ENCODE results near the gene RASL10B.

Gene RASL10B

DNA sequence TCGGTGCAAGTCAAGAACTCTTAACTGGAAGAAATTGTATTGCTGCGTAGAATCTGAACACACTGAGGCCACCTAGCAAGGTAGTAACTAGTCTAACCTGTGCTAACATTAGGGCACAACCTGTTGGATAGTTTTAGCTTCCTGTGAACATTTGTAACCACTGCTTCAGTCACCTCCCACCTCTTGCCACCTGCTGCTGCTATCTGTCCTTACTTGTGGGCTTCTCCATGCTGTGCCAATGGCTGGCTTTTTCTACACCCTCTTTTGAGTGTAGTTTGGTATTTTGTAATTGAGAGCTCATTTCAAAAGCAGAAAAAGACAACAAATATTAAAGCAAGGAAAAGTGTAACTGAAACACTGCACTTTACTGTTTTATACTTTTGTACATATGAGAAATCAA, 7.7 kb upstream of the RASL10B start:
- no peak for DNase-seq

DNA sequence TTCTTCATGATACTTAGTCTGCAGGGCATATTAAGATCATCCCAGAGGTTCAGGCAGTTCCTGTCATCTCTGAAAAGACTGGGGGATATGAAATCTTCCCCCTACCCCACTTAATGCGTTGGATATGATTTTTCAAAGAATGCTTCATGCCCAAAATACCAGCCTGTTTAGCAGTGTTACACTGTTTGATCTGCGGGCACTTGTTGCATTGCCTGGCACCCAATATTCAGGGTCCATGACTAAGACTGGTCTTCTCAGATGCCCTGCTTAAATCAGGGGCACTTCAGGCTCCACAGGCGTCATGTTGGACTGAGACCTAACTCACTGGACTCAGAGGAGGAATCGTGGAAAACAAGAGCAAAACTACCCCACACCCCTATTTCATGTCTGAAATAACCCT, 6.4 kb upstream of the RASL10B start:
- no peak for DNase-seq

DNA sequence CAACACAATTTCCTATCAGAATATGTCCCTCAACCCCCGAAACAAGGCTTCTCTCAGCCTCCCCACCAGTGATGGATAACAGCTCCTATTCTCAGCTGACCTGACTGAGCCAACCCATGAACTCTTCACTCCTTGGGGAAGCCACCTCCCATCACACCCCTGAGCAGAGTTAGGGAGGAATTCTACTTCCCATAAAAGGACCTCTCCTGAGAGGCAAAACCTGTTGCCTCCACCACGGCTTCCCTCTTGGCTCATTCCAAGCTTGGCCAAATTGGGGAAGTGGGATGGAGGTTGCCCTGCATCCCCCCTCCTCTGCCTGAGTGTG, 5.7 kb upstream of the RASL10B start:
- no peak for DNase-seq

DNA sequence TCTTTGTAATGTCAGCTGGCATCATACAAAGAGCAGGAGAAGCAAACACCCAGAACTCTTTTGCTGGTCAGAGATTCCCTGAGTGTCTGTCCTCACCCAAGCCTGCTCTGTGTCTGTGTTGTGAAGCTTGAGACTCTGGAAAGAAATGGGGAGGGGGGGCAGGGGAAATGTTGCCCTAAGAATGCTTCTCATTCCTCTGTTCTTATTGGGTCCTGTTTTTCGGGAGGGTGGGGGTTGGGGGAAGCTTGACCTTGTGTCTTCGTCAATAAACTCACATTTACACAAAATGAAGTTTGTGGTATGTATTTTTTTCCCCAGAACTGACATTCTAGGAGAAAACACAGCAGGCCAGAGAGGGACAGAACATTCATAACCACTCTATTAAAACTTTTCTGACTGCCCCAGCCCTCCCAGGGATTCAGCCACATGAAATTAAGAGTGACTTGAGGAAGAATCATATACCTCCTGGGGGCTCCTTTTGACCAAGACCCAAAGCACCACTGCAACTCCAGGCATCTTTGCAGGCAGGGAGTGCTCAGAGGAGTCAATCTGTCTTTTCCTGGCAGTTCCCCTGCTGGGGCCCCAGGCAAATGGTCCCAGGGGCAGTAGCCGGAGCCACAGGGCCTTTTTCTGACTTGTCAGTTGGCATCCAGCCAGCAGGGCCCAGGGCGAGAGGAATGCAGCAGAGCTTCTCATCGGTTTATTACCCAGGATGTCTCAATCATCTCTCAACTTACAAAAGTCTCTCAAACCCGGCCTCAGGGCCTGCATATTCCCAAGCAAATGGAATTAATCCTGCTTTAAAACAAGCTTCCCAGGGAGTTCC, 5.1 kb upstream of the RASL10B start:
- no peak for DNase-seq

DNA sequence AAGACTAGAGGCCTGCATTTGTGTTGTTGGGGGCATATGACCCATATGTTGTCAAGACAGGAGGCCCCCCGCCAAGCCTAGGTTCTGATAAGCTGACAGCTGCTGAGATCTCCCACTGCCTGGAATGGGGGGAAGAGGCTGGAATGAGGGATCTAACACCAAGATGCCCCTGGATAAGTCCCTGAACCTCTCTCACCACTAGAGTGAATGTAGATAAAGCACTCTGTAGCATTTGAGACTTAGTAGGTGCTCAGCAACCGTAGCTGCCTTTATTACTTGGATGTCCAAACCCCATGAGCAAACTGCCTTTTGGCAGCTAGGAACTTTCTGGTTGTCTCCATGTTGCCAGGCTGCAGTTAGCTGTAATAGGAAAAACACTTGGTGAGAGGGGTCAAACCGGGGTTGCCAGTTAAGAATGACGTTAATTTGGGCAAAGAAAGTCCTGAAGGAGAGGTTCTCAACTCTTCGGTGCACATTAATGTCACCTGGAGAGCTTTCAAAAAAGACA, 4.4 kb upstream of the RASL10B start:
- no peak for DNase-seq

DNA sequence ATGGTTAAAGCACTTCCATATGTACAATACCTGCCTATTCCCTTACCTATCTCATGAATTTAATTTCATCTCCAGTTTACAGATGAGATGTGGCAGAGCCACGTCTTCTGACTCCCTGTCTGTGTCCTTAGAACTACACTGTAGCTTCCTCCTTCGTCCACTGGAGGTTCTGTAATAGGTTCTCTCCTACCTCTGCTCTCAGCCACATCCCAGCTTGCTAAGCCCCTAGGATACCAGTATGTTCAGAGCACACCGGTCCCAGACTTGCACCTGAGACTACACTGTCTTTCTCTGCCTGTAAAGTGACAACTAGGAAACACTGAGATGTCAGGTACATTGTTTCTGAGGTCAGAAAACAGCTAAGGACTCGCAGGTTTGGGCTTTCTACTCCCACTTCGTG, 3.8 kb upstream of the RASL10B start:
- DNase-seq = no peak

DNA sequence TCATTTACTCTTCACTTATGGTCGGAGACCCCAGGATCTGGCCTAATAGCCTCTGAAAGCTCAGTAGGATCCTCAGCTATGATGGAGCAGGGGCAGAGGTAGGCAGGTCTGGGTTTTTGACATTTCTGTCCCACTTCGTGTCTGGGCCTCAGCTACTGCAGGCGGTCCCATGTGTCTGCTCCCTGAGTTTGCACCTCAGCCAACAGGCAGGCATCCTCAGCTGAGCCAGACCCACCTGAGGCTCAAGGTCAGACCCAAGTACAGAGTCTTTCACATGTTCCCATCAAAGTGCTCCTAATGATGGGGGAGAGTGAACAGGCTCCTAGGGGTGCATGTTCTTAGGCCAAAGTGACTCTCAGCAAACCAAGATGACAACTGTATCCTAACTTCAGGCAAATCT, 2.9 kb upstream of the RASL10B start:
- DNase-seq = no peak

DNA sequence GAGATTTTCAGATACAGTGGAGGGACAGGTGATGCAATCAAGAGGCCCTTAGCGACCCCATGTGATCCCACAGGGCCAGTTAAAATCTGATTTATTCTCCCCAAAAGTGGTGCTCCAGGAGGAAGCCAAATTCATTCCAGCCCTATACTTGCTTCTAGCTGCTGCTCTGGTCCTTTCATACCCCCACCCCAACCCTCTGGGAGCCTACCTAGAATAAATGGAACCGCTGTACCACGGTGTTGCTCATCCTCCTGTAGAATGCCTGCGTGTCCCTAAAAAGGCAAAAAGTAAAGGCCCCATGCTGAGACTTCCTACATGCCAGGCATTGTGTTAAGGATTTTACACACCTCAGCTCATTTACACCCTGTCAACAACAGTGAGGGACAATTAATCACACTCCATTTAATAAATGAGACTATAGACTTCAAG, 2.0 kb upstream of the RASL10B start:
- no peak for DNase-seq

DNA sequence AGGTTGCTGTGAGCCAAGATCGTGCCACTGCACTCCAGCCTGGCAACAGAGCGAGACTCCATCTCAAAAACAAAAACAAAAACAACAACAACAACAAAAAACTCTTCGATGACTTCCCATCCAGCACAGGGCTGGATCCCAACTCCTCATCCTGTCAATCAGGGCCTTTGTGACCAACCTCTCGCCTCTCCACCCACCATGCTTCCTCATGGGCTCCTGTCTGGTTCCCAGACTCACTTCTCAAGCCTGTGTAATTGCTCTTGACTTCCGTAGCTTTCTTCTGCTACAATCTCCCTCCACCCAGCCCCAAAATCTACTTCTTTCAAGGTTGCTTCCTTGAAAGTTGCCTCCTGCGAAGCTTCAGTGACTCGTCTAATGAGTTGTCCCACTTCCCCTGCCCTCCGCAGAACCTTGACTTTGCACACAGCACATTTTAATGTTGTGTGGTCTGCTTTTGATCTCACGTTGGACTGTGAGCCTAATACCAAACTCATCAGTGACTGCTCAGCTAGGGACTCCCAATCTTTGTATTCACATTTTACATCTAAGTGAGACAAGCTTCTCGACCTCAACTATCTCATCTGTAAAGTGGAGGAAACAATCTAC, 936 bp upstream of the RASL10B start:
- DNase-seq = no peak

DNA sequence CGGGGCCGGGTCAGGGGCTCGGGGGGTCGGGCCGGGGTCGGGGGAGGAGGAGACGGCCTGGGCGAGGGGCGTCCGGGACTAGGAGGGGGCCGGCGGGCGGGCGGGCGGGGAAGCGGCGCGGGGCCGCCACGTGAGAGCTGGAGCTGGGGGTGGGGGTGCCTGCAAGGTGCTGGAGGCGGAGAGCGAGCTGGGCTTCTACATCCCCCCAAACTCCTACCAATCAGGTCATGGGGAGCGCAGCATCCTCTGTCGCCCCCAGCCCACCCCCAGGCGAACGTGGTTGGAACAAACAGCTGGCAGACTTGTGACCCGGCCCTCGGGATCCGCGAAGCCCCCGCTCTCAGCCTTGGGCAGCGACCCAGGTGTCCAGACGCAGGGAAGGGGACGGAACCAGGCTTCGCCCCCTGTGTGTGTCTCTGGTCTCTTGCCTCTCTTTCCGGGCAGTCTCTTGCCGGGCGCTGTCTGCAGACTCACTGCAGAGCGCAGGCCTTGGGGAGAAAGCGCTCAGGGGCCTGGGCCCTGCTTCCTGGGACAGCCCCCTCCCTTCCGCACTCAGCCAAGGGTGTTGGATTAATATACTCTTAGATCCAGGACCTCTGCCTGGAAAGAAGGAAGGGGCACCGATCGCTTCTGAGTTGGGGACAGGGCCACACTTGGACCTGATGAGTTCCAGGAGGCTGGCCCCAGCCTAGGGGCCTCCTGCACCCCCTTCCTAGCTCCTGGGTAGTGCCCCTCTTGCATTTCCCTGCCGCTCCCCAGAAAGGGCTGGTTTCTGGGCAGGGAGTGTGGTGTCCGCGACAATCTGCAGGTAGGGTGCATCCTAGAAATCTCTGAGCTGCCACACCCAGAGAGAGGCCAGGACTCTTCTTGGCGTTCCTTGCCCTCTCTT, 722 bp downstream of the RASL10B start:
- no peak for DNase-seq

DNA sequence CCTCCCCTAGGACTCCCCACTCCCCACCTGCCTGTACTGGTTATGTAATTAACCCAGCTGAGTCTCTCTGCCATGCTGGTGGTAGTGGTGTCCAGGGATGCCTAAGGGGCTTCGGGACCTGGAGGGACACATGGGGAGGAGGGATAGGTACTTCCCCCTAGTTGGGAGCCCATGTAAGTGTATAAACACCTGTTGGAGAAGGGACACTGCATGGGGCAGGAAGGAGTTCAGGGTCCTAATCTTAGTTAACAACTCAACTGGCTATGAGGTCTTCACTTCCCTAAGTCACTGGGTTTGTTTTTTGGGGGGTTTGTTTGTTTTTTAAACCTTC, 1.3 kb downstream of the RASL10B start:
- DNase-seq = no peak

DNA sequence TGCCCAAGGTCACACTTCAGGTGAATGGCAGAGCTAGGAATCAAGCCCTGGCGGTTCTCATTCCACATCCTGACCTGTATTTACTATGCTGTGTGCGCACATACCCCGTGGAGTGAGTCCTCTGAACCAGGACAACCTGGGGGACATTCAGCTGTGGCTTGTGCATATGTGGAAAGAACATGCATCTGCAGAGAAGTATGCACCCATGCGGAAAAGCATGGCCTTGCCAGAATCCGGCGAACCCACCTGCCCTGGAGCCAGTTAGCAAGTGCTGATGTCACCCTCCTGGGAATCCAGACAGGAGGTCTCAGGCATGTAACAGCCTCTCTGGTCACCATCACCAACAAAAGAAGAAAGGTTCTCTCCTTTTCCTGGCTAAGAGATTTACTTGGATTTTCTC, 1.9 kb downstream of the RASL10B start:
- no peak for DNase-seq

DNA sequence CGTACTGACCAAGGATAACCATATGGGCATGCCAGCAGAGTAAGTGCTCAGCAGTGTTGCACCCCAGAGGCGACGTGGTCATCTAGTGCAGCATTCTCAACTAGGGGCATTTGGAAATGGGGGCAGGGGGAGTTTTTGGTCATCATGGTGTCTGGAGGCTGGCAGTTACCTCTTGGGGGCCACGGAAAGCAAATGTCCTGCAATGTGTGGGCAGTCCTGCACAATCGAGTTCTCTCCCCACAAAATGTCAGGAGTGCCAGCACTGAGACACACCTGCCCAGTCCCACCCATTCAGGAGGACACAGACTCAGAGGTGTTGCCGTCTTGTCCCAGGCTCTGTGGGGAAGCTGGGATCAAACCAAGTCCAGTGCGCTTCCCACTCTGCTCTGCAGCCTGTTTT, 3.0 kb downstream of the RASL10B start:
- no peak for DNase-seq

DNA sequence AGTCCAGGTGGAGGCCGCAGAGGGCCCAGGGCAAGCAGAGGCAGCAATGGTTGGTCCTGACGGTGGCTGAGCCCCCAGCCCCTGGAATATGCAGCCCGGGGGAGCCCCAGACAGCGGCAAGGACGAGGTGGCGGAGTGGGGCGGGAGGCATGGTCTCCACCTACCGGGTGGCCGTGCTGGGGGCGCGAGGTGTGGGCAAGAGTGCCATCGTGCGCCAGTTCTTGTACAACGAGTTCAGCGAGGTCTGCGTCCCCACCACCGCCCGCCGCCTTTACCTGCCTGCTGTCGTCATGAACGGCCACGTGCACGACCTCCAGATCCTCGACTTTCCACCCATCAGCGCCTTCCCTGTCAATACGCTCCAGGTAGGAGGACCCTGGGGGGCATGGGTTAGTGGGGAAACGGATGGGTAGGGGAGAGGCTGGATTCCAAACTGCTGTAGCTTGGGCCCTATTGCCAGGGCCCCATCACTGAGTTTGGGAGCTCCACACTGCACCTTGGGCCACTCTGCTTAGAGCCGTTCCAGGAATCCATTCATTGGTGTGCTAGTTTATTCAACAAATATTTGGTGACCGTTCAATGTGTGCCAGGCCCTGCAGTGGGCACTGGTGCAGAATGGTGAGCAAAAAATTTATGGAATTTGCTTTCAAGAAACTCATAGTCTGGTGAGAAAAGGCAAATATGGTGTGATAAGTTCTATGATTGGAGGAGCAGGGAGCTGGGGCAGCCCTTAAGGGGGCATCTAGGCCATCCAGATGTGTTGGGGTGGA, 3.8 kb downstream of the RASL10B start:
- DNase-seq = no peak

DNA sequence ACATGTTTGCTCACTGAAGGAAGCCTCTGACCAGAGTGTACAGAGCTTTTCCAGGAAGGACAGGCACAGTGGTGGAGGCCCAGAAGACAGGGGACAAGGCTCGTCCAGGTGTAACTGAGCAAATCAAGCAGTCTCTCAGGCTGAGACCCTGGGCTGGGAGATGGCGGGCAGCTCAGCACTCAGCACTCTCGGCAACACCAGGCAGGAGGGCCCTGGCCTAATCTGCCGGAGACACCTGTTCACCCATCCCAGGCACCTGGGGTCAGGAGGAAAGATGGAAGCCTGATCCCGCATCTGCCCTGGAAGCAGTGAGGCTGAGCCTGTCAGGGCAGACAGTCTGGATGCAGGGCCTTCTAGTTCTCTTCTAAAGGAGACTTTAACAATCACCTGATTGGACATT, 4.8 kb downstream of the RASL10B start:
- no peak for DNase-seq

DNA sequence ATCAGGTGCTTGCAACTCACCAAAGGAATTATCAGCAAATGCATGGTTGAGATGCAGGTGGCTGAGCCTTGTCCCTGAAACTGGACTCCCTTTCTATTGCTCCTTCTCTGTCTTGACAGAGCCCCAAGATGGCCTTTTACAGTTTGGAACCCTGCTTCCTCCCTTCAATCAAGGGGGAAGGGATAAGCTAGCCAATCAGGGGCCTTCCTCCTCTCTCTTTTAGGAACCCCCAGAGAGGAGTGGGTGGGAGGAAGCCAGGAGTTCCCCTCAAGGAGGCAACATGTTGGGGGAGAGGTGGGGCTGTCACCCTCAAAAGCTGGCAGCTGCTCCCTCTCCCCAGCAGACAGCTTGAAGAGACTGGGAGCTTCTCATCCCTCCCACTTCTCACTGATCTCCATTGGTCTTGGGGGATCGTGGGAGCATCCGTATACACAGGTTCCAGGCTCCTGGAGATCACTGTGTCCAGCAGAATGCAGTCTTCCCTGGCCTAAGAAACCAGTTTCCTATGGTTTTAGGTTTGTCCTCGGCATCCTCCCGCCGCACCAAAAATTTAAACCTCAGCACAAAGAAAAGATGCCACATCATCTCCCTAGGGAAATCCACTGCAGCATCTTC, 7.2 kb downstream of the RASL10B start:
- no peak for DNase-seq

DNA sequence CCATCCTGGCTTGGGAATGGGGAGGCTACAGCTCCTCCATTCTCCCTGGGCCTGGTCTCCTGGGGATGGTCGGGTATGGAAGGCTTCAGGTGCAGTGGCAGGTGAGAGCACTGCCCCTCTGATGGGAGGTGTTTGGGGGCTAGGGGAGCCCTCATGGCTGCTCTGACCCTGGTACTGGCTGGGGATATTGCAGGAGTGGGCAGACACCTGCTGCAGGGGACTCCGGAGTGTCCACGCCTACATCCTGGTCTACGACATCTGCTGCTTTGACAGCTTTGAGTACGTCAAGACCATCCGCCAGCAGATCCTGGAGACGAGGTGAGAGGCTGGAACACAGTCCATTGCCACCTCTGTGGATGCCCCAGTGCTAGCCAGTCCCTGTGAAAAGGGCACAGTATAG, 8.8 kb downstream of the RASL10B start:
- no peak for DNase-seq

DNA sequence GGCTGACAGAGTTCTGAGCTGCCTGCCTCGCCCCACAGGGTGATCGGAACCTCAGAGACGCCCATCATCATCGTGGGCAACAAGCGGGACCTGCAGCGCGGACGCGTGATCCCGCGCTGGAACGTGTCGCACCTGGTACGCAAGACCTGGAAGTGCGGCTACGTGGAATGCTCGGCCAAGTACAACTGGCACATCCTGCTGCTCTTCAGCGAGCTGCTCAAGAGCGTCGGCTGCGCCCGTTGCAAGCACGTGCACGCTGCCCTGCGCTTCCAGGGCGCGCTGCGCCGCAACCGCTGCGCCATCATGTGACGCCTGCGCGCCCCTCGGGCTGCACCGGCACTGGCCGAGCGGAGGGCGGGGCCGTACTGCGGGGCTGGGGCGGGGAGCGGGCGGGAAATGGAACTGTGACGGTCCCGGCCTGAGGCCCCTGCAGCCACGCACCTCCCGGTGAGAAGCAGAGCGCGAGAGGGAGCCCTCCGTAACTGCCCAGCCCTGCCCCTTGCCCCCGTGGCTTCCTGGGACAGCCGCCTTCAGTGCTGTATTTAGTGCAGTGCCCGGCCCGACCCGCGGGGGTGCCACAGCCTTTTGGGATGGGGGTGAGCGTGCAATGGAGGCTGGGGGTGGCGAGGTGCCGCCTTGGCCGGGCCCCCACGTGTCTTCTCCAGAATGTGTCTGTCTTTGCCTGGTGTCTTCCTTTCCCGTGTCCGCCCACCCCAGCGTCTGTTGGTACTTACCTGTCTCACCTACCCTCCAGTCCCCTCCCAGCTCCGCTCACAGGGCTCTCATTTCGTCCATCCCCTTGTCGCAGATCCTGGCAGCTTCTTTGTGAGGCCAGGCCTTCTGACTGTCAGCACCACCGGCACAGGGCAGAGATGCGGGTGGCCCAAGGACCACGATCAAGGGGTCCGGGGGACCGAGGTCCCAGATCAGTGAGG, 9.8 kb downstream of the RASL10B start:
- DNase-seq = no peak

DNA sequence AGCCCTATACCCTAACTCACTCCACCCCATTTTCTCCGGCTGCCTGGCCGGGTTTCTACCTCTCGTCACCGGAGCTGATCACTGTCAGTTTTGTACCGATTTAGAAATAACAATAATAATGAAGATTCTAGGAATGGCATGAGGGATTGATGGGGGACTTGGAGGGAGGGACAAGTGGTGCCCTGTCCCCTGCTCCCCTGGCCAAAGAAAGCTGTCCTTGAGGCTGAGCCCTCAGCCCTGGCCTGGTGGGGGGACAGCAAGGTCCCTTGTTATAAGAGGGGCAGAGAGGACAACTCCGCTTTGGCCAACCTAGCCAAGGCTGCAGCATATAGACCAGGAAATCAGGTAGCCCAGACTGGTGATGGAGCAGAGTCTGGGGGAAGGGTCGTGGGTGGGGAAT, 11.1 kb downstream of the RASL10B start:
- no peak for DNase-seq

DNA sequence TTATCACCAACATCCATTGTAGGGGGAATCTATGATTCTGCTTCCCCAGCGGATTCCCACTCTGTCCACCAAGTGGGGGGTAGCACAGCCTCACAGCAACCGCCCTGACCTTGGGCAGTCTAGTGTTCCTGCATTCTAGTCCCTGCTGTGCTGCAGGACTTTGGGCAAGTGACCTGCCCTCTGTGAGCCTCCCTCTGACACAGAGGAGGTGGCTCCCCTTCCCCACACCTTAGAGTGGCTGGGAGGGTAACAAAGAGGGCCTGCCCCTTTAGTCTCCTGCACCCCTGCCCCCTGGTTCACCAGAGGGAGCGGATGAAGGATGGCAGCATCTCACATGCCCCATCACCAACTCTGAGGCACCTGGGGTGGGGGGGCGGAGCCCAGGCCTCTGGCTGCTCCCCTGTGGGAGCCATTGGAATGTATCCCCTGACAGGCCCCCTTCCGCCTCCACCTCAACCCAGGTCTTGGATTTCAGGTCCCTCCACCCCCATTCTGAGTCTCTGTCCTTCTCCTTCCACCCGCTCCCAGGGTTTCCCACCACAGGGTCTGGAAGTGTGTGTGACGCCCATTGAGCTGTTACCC, 11.5 kb downstream of the RASL10B start:
- no peak for DNase-seq
